AG04449 (cell line): ENCODE measurements around the gene PRDM5.

Experiments
- CTCF ChIA-PET: fragments of 350-600 bp; formaldehyde crosslinking; extraction: SDS; loops from one replicate; lab custom pipeline; 2021; ENCODE audit warnings: antibody characterized with exemption; lab: Yijun Ruan, JAX
- POLR2A ChIA-PET: fragments of 400-600, 350-600 bp; formaldehyde crosslinking; extraction: SDS; loops from one replicate; lab custom pipeline; 2020; ENCODE audit warnings: antibody characterized with exemption, inconsistent platforms; lab: Yijun Ruan, JAX
- DNase-seq: peaks from one replicate; pipeline ENCODE4 v3.0.0-alpha.2; 2010; ENCODE audit warnings: low read depth, low spot score
- H3K4me3 ChIP-seq: 2 replicates; pipeline ENCODE4 v1.5.1; 2011; ENCODE audit warnings: low read depth, mild to moderate bottlenecking, control low read depth, low read length
- CTCF ChIP-seq: IDR thresholded peaks from one replicate; pipeline ENCODE4 v1.5.1; 2011; ENCODE audit warnings: mild to moderate bottlenecking, moderate library complexity, low read length, control low read depth, inconsistent platforms; ENCODE audit not compliant: insufficient read depth; ENCODE audit errors: missing control alignments

Gene PRDM5

GRCh38 chr4:120839974-120840751 is 82.4 kb downstream of the PRDM5 start:
- CTCF ChIA-PET: no interaction called here
- no peak for DNase-seq
- TF ChIP-seq CTCF: no peak
- H3K4me3 ChIP-seq: no peak overlapping the region
- POLR2A ChIA-PET: no interaction called here

GRCh38 chr4:120839334-120839973 is 83.1 kb downstream of the PRDM5 start:
- no peak for DNase-seq
- ChIA-PET CTCF (no interaction called here), POLR2A (no interaction called here)
- no peak overlapping the region for H3K4me3 ChIP-seq
- TF ChIP-seq CTCF: no peak

- TF ChIP-seq CTCF: no peak
- ChIA-PET CTCF (no interaction called here), POLR2A (no interaction called here)
- H3K4me3 ChIP-seq: no peak overlapping the region
- no peak for DNase-seq
Observed at GRCh38 chr4:120838784-120839183, 83.7 kb downstream of the PRDM5 start.

- no peak for TF ChIP-seq CTCF
- POLR2A ChIA-PET: no interaction called here
- CTCF ChIA-PET: no interaction called here
Observed at GRCh38 chr4:120837656-120838055, 84.9 kb downstream of the PRDM5 start.

GRCh38 chr4:120835342-120835741 is 87.2 kb downstream of the PRDM5 start:
- no peak for DNase-seq
- no peak for TF ChIP-seq CTCF
- no peak overlapping the region for H3K4me3 ChIP-seq
- CTCF ChIA-PET: no interaction called here
- POLR2A ChIA-PET: no interaction called here

More at GRCh38 chr4:120837656-120838055, 84.9 kb downstream of the PRDM5 start:
- H3K4me3 ChIP-seq: no peak overlapping the region
- no peak for DNase-seq

- no peak for DNase-seq
- H3K4me3 ChIP-seq: no peak overlapping the region
- ChIA-PET CTCF (interaction anchor here (1.2 kb wide), 1 partner anchor 14 kb away, joined by 4 read pairs; no protein-coding TSS in a partner anchor), POLR2A (no interaction called here)
- no peak for TF ChIP-seq CTCF
Observed at GRCh38 chr4:120830204-120830603, 92.3 kb downstream of the PRDM5 start.
